Body of pancreas (tissue), 4 donors: ENCODE results near the gene GPC2. TPM values are rescaled to one million over a fixed set of nuclear protein-coding genes. Genes with fewer than 3 reads are reported as not detected.
A peak's percentile ranks its signal among the peaks of the same experiment; 100 is the strongest.

Experiments
- ATAC-seq: fragments of 150-250 bp; one replicate; pipeline ENCODE4 v1.9.1; 2016
- DNase-seq, 4 donors: peaks; one replicate each; pipeline ENCODE4 v3.0.0-alpha.2; 2019
- H3K27ac ChIP-seq, 4 donors: fragments of 200-600 bp; sonication (generic); 1 replicate in 3 of 4; 2 replicates in 1 of 4; pipeline versions ENCODE4 v1.5.1 to v1.6.1; 2016 to 2019; ENCODE audit warnings: mild to moderate bottlenecking in 1 of 4, mixed read lengths in 1 of 4, moderate library complexity in 1 of 4
- H3K27me3 ChIP-seq, 2 donors: fragments of 200-600 bp; sonication (generic); one replicate each; pipeline ENCODE4 v1.6.0; 2016; ENCODE audit warnings: mild to moderate bottlenecking in 1 of 2
- H3K36me3 ChIP-seq, 2 donors: fragments of 200-600 bp; sonication (generic); replicated peaks in 1 of 2; 2 replicates each; pipeline ENCODE4 v1.5.1; 2016; ENCODE audit warnings: low read depth in 2 of 2; ENCODE audit not compliant: insufficient read depth in 1 of 2
- H3K4me1 ChIP-seq: fragments of 200-600 bp; sonication (generic); one replicate; pipeline ENCODE4 v1.6.0; 2016
- H3K4me3 ChIP-seq, 2 donors: fragments of 200-600 bp; sonication (generic); 1 replicate in 1 of 2; 2 replicates in 1 of 2; pipeline ENCODE4 v1.5.1; 2016 to 2019
- H3K9me3 ChIP-seq, 3 donors: fragments of 200-600 bp; sonication (generic); 1 replicate in 2 of 3; 2 replicates in 1 of 3; pipeline ENCODE4 v1.5.1; 2016
- CTCF ChIP-seq, 7 experiments: fragments of 450-650 bp in 4 of 7; fragments of 200-600 bp in 3 of 7; sonication (generic) in 3 of 7; IDR thresholded peaks; one replicate each; pipeline ENCODE4 v1.5.1; 2016 to 2019; ENCODE audit warnings: antibody characterized with exemption in 7 of 7
- POLR2A ChIP-seq, 3 donors: fragments of 450-650 bp; IDR thresholded peaks; one replicate each; pipeline ENCODE4 v1.6.1; 2016; ENCODE audit warnings: antibody characterized with exemption in 3 of 3, mild to moderate bottlenecking in 2 of 3
- WGBS, 2 donors: methylation state at CpG; one replicate each; pipeline ENCODE4 v1.1.5; 2017; 5-methylcytosine and 5-hydroxymethylcytosine counted together
- intact Hi-C: fragments of 100-400 bp; cut with DNase I; formaldehyde crosslinking; loops from one replicate; pipeline ENCODE4 v1.15.1; 2023
- total RNA-seq, 2 donors: library from RNA; depleted of rRNA; stranded (reverse); fragments of >200 nt; gene quantifications; one replicate each; pipeline ENCODE4 v1.1.0, GENCODE V29; 2016

The GPC2 gene
- total RNA-seq, 2 donors from 2014 or later: 0.99 to 1.6 TPM

- Histone ChIP-seq H3K36me3 (no peaks in the 10 kb centered on the region), H3K27me3 (peaks cover 0 to 42% of the 10 kb centered on the region in 2 donors), H3K27ac (no peak overlapping the region), H3K4me1 (peaks cover 31% of the 10 kb centered on the region), H3K9me3 (no peaks in the 10 kb centered on the region), H3K4me3 (no peak overlapping the region)
- TF ChIP-seq POLR2A (IDR thresholded peaks at IDR 0.05) (no peak), CTCF (IDR thresholded peaks at IDR 0.05) (no peak)
- ATAC-seq: peak; percentile 34
- DNase-seq: no peak
- intact Hi-C loops: no loop called here
- WGBS, 2 donors: 0 to 2% methylated on average over 2 to 47 of the region's 61 CpGs
These were observed 6.0 kb downstream of the GPC2 start for GRCh38 chr7:100171087-100171681.

GRCh38 chr7:100170101-100170897 is 6.9 kb downstream of the GPC2 start:
- Histone ChIP-seq H3K27me3 (peaks cover 0 to 46% of the 10 kb centered on the region in 2 donors), H3K27ac (no peak overlapping the region), H3K9me3 (no peaks in the 10 kb centered on the region), H3K36me3 (no peaks in the 10 kb centered on the region), H3K4me1 (peaks cover 31% of the 10 kb centered on the region), H3K4me3 (no peak overlapping the region)
- intact Hi-C loops: no loop called here
- DNase-seq (no peak), ATAC-seq (no peak)
- TF ChIP-seq CTCF (IDR thresholded peaks at IDR 0.05) (no peak), POLR2A (IDR thresholded peaks at IDR 0.05) (no peak)
- 72 to 84% methylated on average over 11 of the region's 11 CpGs for WGBS, 2 donors

GRCh38 chr7:100169147-100169850 is 7.9 kb downstream of the GPC2 start:
- Histone ChIP-seq H3K27me3 (peaks cover 0 to 46% of the 10 kb centered on the region in 2 donors), H3K4me3 (no peak overlapping the region), H3K9me3 (no peaks in the 10 kb centered on the region), H3K4me1 (peaks cover 31% of the 10 kb centered on the region), H3K36me3 (no peaks in the 10 kb centered on the region), H3K27ac (no peak overlapping the region)
- TF ChIP-seq POLR2A (IDR thresholded peaks at IDR 0.05) (no peak), CTCF (IDR thresholded peaks at IDR 0.05) (no peak)
- ATAC-seq (no peak), DNase-seq (no peak)
- intact Hi-C loops: no loop called here
- WGBS, 2 donors: 76 to 83% methylated on average over 11 of the region's 11 CpGs

- intact Hi-C loops: no loop called here
- ATAC-seq (peak; percentile 4), DNase-seq (no peak)
- H3K9me3 ChIP-seq: no peaks in the 10 kb centered on the region
- H3K27ac ChIP-seq: no peak overlapping the region
- H3K4me1 ChIP-seq: peaks cover 31% of the 10 kb centered on the region
- 2 to 8% methylated on average over 11 of the region's 11 CpGs for WGBS, 2 donors
- no peak overlapping the region for H3K4me3 ChIP-seq
- TF ChIP-seq POLR2A (IDR thresholded peaks at IDR 0.05) (no peak), CTCF (IDR thresholded peaks at IDR 0.05) (no peak)
- H3K36me3 ChIP-seq: no peaks in the 10 kb centered on the region
- H3K27me3 ChIP-seq: peaks cover 0 to 46% of the 10 kb centered on the region in 2 donors
These were observed 9.3 kb downstream of the GPC2 start for GRCh38 chr7:100167912-100168323.
